ENCODE measurements around the gene IQSEC3.
"Not testable (repeated sequence)": the region's sequence is repeated elsewhere in the genome, so short reads cannot be mapped to it uniquely, and the experiment has no call there.

IQSEC3 gene

GRCh38 chr12:52902-53734 is 13.4 kb upstream of the IQSEC3 start:
- not testable (repeated sequence) for DNase-seq (ENCODE audit: low read depth)

- DNase-seq (ENCODE audit: low read depth) = no peak
Measured at GRCh38 chr12:53735-54730, 12.5 kb upstream of the IQSEC3 start.

GRCh38 chr12:54750-55535 is 11.6 kb upstream of the IQSEC3 start:
- no peak for DNase-seq (ENCODE audit: low read depth)

GRCh38 chr12:56683-57346 is 9.8 kb upstream of the IQSEC3 start:
- DNase-seq (ENCODE audit: low read depth) = no peak

GRCh38 chr12:57539-57938 is 9.0 kb upstream of the IQSEC3 start:
- DNase-seq (ENCODE audit: low read depth) = no peak

- no peak for DNase-seq (ENCODE audit: low read depth)
Measured at GRCh38 chr12:58832-59231, 7.7 kb upstream of the IQSEC3 start.

- not testable (repeated sequence) for DNase-seq (ENCODE audit: low read depth)
Measured at GRCh38 chr12:61845-62244, 4.7 kb upstream of the IQSEC3 start.

- DNase-seq (ENCODE audit: low read depth) = not testable (repeated sequence)
Measured at GRCh38 chr12:65491-66063, 990 bp upstream of the IQSEC3 start.

- not testable (repeated sequence) for DNase-seq (ENCODE audit: low read depth)
Measured at GRCh38 chr12:66782-67504, 376 bp downstream of the IQSEC3 start.

- not testable (repeated sequence) for DNase-seq (ENCODE audit: low read depth)
Measured at GRCh38 chr12:69677-70076, 3.1 kb downstream of the IQSEC3 start.

- DNase-seq (ENCODE audit: low read depth) = not testable (repeated sequence)
Measured at GRCh38 chr12:70541-70940, 4.0 kb downstream of the IQSEC3 start.

GRCh38 chr12:72018-72417 is 5.5 kb downstream of the IQSEC3 start:
- DNase-seq (ENCODE audit: low read depth) = not testable (repeated sequence)

GRCh38 chr12:74420-75190 is 8.0 kb downstream of the IQSEC3 start:
- not testable (repeated sequence) for DNase-seq (ENCODE audit: low read depth)

GRCh38 chr12:75541-75940 is 9.0 kb downstream of the IQSEC3 start:
- DNase-seq (ENCODE audit: low read depth) = not testable (repeated sequence)

- not testable (repeated sequence) for DNase-seq (ENCODE audit: low read depth)
Measured at GRCh38 chr12:76102-76501, 9.5 kb downstream of the IQSEC3 start.

- not testable (repeated sequence) for DNase-seq (ENCODE audit: low read depth)
Measured at GRCh38 chr12:76551-76950, 10.0 kb downstream of the IQSEC3 start.

- not testable (repeated sequence) for DNase-seq (ENCODE audit: low read depth)
Measured at GRCh38 chr12:77101-77719, 10.6 kb downstream of the IQSEC3 start.

GRCh38 chr12:77769-78383 is 11.3 kb downstream of the IQSEC3 start:
- not testable (repeated sequence) for DNase-seq (ENCODE audit: low read depth)
